ENCODE data around the gene PSMD9. TPM values are rescaled to one million over a fixed set of nuclear protein-coding genes. Genes with fewer than 3 reads are reported as not detected.

The PSMD9 gene
- total RNA-seq, 1 experiment from 2014 or later: 39.9 TPM

DNA sequence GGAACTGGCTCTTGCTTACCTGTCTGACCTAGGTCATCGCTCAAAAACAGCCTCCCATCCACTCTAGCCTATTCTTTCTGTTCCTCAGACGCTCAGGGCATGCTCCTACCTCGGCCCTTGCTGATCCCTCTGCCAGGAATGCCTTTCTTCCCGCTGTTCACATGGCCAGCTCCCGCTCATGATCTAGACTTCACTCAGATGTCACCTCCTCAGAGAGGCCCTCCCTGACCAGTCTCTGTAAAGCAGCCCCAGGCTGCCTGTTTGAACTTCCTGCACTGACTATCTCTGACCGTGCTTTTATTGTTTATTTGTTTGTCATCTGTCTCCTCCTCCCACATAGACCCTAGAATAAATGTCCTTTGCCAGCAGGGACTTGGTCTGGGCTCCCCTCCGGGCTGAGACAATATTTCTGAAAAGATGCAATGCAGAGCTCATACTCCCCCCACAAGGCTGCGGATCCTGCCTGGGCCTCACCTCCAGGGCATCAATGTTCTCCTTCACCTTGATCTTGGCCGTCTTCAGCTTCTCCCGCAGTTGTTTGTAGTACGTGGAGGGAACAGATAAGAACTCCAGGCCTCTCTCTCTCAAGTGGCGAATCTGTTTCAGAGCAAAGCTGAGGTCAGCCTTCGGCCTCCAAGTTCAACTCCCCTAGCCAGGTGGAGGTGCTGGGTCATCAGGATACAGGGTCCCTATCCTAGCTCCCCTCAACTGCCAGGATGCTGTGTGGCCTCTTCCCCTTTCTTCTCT, 45.2 kb upstream of the PSMD9 start:
- H2BK5ac ChIP-seq (ENCODE audit: insufficient read length, low read length): no peak overlapping the region
- DNase-seq: no peak
- H3K4ac ChIP-seq (ENCODE audit: low read depth, low read length): no peak overlapping the region
- H3T11ph ChIP-seq (ENCODE audit: low read length): no peak overlapping the region
- no peak overlapping the region for H2AK5ac ChIP-seq (ENCODE audit: insufficient read length, low read length)
- H2AFZ ChIP-seq (ENCODE audit: low read length): no peak overlapping the region
- H4K91ac ChIP-seq (ENCODE audit: insufficient read length, low read depth, low read length): no peak overlapping the region
- no peak overlapping the region for H3K9ac ChIP-seq (ENCODE audit: extremely low read depth, insufficient read length, low read length)
- Mint-ChIP-seq H3K9me3 (no peaks in the 10 kb centered on the region; a peak in 2 of 5 replicates), H3K27ac (peak overlapping the region in 2 of 3 experiments; percentile 54 to 56; a peak in 3 of 7 replicates), H3K4me1 (peaks cover 13 to 21% of the 10 kb centered on the region in 2 experiments), H3K4me3 (no peak overlapping the region), H3K36me3 (ENCODE audit: insufficient read depth in 1 of 3, low read depth in 3 of 3) (no peaks in the 10 kb centered on the region), H3K27me3 (ENCODE audit: low read depth) (peaks cover 9% of the 10 kb centered on the region)
- H3K18ac ChIP-seq (ENCODE audit: insufficient read length, low read depth, low read length): no peak overlapping the region
- no peak overlapping the region for H3K4me2 ChIP-seq (ENCODE audit: insufficient read depth, insufficient read length, low read length)
- H3K23ac ChIP-seq (ENCODE audit: insufficient read length, low read depth, low read length): no peak overlapping the region
- WGBS (ENCODE audit: extremely low coverage, insufficient read length, low lambda C conversion rate): no CpG with 5 or more reads among the region's 13 CpGs
- H2BK15ac ChIP-seq (ENCODE audit: low read depth, low read length): no peak overlapping the region
- no peak overlapping the region for H3K14ac ChIP-seq (ENCODE audit: insufficient read depth, low read length)
- H2BK20ac ChIP-seq (ENCODE audit: low read depth, low read length, poor library complexity, severe bottlenecking): no peak overlapping the region
- no peak overlapping the region for H4K5ac ChIP-seq (ENCODE audit: insufficient read length, low read depth, low read length)
- H3K79me1 ChIP-seq (ENCODE audit: insufficient read depth, low read depth, low read length, poor library complexity, severe bottlenecking): no peaks in the 10 kb centered on the region
- H2BK120ac ChIP-seq (ENCODE audit: low read depth, low read length, poor library complexity, severe bottlenecking): no peak overlapping the region
- no peak overlapping the region for H2BK12ac ChIP-seq (ENCODE audit: insufficient read length, low read depth, low read length)
- H3K23me2 ChIP-seq (ENCODE audit: insufficient read length, low read depth, low read length, poor library complexity, severe bottlenecking): no peaks in the 10 kb centered on the region
- H3K4me1 ChIP-seq (ENCODE audit: insufficient read depth, low read length): no peaks in the 10 kb centered on the region
- H3K56ac ChIP-seq (ENCODE audit: insufficient read length, low read depth, low read length): no peak overlapping the region
- no peak overlapping the region for H3K27ac ChIP-seq (ENCODE audit: insufficient read length, low read depth, low read length)
- TF ChIP-seq, protein P1, sequence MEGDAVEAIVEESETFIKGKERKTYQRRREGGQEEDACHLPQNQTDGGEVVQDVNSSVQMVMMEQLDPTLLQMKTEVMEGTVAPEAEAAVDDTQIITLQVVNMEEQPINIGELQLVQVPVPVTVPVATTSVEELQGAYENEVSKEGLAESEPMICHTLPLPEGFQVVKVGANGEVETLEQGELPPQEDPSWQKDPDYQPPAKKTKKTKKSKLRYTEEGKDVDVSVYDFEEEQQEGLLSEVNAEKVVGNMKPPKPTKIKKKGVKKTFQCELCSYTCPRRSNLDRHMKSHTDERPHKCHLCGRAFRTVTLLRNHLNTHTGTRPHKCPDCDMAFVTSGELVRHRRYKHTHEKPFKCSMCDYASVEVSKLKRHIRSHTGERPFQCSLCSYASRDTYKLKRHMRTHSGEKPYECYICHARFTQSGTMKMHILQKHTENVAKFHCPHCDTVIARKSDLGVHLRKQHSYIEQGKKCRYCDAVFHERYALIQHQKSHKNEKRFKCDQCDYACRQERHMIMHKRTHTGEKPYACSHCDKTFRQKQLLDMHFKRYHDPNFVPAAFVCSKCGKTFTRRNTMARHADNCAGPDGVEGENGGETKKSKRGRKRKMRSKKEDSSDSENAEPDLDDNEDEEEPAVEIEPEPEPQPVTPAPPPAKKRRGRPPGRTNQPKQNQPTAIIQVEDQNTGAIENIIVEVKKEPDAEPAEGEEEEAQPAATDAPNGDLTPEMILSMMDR (conservative IDR thresholded peaks at IDR 0.05): no peak
- H4K8ac ChIP-seq (replicated peaks; ENCODE audit: insufficient read length, low read depth, low read length): no peak overlapping the region
- no peaks in the 10 kb centered on the region for H3K79me2 ChIP-seq (ENCODE audit: insufficient read depth, low read length)
- no peaks in the 10 kb centered on the region for H3K9me3 ChIP-seq (ENCODE audit: control insufficient read depth, low read depth, low read length)
- H3K27me3 ChIP-seq (ENCODE audit: insufficient read depth, low read length): no peaks in the 10 kb centered on the region
- peaks cover 3% of the 10 kb centered on the region for H4K20me1 ChIP-seq (ENCODE audit: control insufficient read depth, insufficient read depth, insufficient read length)

Data from H9 (cell line).